Smooth muscle cell (in vitro differentiated cells): ENCODE results near the gene SLC25A29. TPM values are rescaled to one million over a fixed set of nuclear protein-coding genes. Genes with fewer than 3 reads are reported as not detected.

Experiments used
- DNase-seq: peaks from one replicate; lab custom pipeline; 2025; ENCODE audit not compliant: unreplicated experiment; lab: John Stamatoyannopoulos, UW
- H2AFZ ChIP-seq: fragments of 200-600 bp; sonication (generic); 2 replicates; pipeline ENCODE4 v1.6.0; 2016; ENCODE audit warnings: antibody characterized with exemption, low read depth, mild to moderate bottlenecking
- H3F3A ChIP-seq: fragments of 200-600 bp; sonication (generic); 2 replicates; pipeline ENCODE4 v1.6.0; 2017; ENCODE audit warnings: antibody characterized with exemption, low read depth
- H3K27ac ChIP-seq: fragments of 200-600 bp; sonication (generic); 2 replicates; pipeline ENCODE4 v1.5.1; 2016; ENCODE audit warnings: low read depth, mild to moderate bottlenecking
- H3K27me3 ChIP-seq: fragments of 200-600 bp; sonication (generic); 2 replicates; pipeline ENCODE4 v1.6.1; 2016; ENCODE audit warnings: low read depth, mild to moderate bottlenecking
- H3K36me3 ChIP-seq: fragments of 200-600 bp; sonication (generic); 2 replicates; pipeline ENCODE4 v1.5.1; 2016; ENCODE audit warnings: low read depth
- H3K4me1 ChIP-seq: fragments of 200-600 bp; sonication (generic); 2 replicates; pipeline ENCODE4 v1.5.1; 2016; ENCODE audit warnings: low read depth
- H3K4me2 ChIP-seq: fragments of 200-600 bp; sonication (generic); 2 replicates; pipeline ENCODE4 v1.6.0; 2016; ENCODE audit warnings: mild to moderate bottlenecking
- H3K4me3 ChIP-seq: fragments of 200-600 bp; sonication (generic); 2 replicates; pipeline ENCODE4 v1.5.1; 2016; ENCODE audit warnings: mild to moderate bottlenecking
- H3K79me2 ChIP-seq: fragments of 200-600 bp; sonication (generic); 2 replicates; pipeline ENCODE4 v1.6.0; 2016; ENCODE audit warnings: low read depth, mild to moderate bottlenecking
- H3K9ac ChIP-seq: fragments of 200-600 bp; sonication (generic); 2 replicates; pipeline ENCODE4 v1.6.0; 2016; ENCODE audit warnings: low read depth
- H3K9me3 ChIP-seq: fragments of 200-600 bp; sonication (generic); replicated peaks from 2 replicates; pipeline ENCODE4 v1.5.1; 2016; ENCODE audit warnings: low read depth
- H4K20me1 ChIP-seq: fragments of 200-600 bp; sonication (generic); 2 replicates; pipeline ENCODE4 v1.6.0; 2016; ENCODE audit warnings: low read depth
- WGBS: methylation state at CpG from one replicate; pipeline ENCODE4 v1.1.7; 2016; ENCODE audit warnings: low lambda C conversion rate; 5-methylcytosine and 5-hydroxymethylcytosine counted together
- polyA plus RNA-seq: library from polyadenylated mRNA; unstranded; fragments of >200 nt; fragmentation: Nextera tagmentation; extraction: Ambion mirVana; gene quantifications from 2 replicates; pipeline ENCODE4 v1.2.1, GENCODE V29; 2016
- total RNA-seq: library from RNA; depleted of rRNA; stranded (reverse); fragments of >200 nt; gene quantifications from 2 replicates; pipeline ENCODE4 v1.2.3, GENCODE V29; 2014
- TF ChIP-seq, protein P1 (sequence below): fragments of 200-600 bp; sonication (generic); IDR thresholded peaks from 2 replicates; pipeline ENCODE4 v1.5.1; 2017; ENCODE audit warnings: borderline replicate concordance, mild to moderate bottlenecking, antibody characterized with exemption; ENCODE audit not compliant: insufficient read depth, poor library complexity, severe bottlenecking

The SLC25A29 gene
- total and polyA plus RNA-seq, 2 experiments from 2014 or later: 27.5 to 31.8 TPM

DNA sequence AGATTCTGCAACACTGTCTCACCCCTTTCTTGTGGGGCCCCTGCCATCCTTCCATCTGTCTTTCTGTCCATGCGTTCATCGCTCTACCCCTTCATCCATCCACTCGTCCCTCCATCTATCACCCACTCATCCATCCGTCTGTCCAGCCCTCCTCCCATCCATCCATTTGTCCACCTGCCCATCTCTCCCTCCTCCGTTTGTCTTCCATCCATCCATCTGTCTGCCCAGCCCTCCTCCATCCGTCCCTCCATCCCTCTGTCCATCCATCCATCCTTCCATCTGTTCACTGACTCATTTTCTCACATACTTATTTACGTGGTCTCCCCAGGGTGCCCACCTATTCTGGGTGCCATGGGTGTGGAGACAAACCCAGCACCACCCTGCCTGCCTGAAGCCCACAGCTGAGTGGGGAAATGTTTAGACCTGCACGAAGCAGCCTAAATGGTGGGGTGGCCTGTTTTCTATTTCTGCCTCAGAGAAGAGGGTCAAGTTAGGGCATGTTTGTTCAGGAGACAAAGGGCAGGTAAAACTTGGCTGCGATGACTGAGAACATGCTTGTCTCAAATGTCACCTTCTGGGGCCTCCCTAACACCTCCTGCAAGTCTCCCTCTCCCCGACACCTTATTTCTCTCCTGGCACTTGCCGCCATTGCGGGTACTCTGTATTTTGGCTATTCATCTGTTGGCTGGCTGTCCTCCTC is 14.1 kb upstream of the SLC25A29 start:
- H3F3A ChIP-seq: no peaks in the 10 kb centered on the region
- no peaks in the 10 kb centered on the region for H3K27me3 ChIP-seq
- H3K9me3 ChIP-seq: no peaks in the 10 kb centered on the region
- H4K20me1 ChIP-seq: no peaks in the 10 kb centered on the region
- TF ChIP-seq, protein P1, sequence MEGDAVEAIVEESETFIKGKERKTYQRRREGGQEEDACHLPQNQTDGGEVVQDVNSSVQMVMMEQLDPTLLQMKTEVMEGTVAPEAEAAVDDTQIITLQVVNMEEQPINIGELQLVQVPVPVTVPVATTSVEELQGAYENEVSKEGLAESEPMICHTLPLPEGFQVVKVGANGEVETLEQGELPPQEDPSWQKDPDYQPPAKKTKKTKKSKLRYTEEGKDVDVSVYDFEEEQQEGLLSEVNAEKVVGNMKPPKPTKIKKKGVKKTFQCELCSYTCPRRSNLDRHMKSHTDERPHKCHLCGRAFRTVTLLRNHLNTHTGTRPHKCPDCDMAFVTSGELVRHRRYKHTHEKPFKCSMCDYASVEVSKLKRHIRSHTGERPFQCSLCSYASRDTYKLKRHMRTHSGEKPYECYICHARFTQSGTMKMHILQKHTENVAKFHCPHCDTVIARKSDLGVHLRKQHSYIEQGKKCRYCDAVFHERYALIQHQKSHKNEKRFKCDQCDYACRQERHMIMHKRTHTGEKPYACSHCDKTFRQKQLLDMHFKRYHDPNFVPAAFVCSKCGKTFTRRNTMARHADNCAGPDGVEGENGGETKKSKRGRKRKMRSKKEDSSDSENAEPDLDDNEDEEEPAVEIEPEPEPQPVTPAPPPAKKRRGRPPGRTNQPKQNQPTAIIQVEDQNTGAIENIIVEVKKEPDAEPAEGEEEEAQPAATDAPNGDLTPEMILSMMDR: no peak
- no peak overlapping the region for H3K4me3 ChIP-seq
- no peak overlapping the region for H3K9ac ChIP-seq
- H3K4me1 ChIP-seq: peaks cover 6% of the 10 kb centered on the region
- H3K27ac ChIP-seq: no peak overlapping the region
- DNase-seq: no peak
- no peak overlapping the region for H2AFZ ChIP-seq
- no peaks in the 10 kb centered on the region for H3K79me2 ChIP-seq
- WGBS: 92% methylated on average over 12 of the region's 12 CpGs
- H3K4me2 ChIP-seq: no peak overlapping the region
- H3K36me3 ChIP-seq: no peaks in the 10 kb centered on the region

DNA sequence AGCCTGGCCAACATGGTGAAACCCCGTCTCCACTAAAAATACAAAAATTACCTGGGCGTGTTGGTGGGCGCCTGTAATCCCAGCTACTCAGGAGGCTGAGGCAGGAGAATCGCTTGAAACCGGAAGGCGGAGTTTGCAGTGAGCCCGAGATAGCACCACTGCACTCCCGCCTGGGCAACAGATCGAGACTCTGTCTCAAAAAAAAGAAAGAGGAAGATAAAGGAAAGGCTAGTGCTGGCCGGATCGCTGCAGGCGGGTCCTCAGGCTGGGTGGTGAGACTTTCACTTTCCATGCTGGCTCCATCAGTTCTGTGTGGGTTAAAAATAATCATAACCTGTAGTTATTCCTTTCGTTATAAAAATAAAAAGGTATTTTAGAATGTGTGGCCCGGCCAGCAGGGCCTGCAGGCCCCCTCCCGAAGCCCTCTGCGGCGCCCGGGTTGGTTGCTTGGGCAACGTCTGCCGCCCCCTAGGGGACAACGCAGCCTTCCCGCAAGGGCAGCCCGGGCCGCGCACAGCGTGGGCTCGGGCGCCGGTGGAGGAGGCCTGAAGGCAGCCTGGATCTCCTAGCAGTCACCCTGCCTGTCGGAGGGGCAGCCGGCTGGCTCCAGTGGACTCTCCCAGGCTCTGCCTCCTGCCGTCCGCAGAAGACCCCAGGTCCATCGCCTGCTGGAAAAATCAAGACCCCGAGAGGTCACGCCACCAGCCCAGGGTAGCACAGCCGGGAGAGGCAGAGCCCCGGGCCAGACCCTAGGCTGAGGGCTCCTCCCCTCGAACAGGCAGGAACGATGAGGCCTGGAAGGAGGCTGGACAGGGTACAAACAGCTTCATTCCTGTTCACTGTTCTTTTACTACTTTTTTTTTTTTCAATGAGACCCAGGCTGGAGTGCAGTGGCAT is 11.9 kb upstream of the SLC25A29 start:
- Histone ChIP-seq H3F3A (no peaks in the 10 kb centered on the region), H3K27me3 (no peaks in the 10 kb centered on the region), H3K36me3 (no peaks in the 10 kb centered on the region), H3K27ac (no peak overlapping the region), H3K79me2 (no peaks in the 10 kb centered on the region), H4K20me1 (no peaks in the 10 kb centered on the region), H3K4me3 (peak overlapping the region; percentile 35), H3K4me2 (peak overlapping the region; percentile 80), H3K9ac (no peak overlapping the region), H3K9me3 (no peaks in the 10 kb centered on the region), H3K4me1 (peaks cover 6% of the 10 kb centered on the region), H2AFZ (peak overlapping the region; percentile 30)
- 47% methylated on average over 40 of the region's 40 CpGs for WGBS
- TF ChIP-seq, protein P1: peak; percentile 64
- DNase-seq: no peak

DNA sequence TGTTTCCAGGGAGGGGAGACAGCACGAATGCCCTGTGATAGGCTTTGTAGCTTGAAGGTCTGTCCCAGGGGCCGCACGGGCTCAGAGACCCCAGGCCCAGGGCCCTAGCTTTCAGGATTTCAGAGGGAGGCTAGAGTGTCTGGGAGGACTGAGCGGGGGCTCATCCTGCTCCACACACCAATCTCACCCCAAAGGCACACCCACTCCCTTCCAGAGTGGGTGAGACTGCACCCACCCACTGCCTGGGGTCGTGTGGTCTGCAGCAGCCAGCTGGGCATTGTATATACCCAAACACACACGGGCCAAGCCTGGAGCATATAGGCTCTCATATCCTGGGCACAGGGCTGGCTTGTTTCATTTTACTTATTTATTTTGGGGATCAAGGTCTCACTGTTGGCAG is 11.1 kb upstream of the SLC25A29 start:
- Histone ChIP-seq H3K9ac (no peak overlapping the region), H3K27me3 (no peaks in the 10 kb centered on the region), H2AFZ (no peak overlapping the region), H3K4me1 (peaks cover 6% of the 10 kb centered on the region), H3K79me2 (no peaks in the 10 kb centered on the region), H3K4me2 (no peak overlapping the region), H3K27ac (no peak overlapping the region), H3K36me3 (no peaks in the 10 kb centered on the region), H4K20me1 (no peaks in the 10 kb centered on the region), H3F3A (no peaks in the 10 kb centered on the region), H3K9me3 (no peaks in the 10 kb centered on the region), H3K4me3 (no peak overlapping the region)
- DNase-seq: no peak
- WGBS: 96% methylated on average over 6 of the region's 6 CpGs
- TF ChIP-seq, protein P1: no peak
